ENCODE data around the gene EMP2. TPM values are rescaled to one million over a fixed set of nuclear protein-coding genes. Genes with fewer than 3 reads are reported as not detected.

The EMP2 gene
- total RNA-seq, 1 experiment from 2014 or later, result 14.4 TPM

- Mint-ChIP-seq H3K27me3 (ENCODE audit: low read depth) (no peaks in the 10 kb centered on the region), H3K9me3 (peaks cover 14 to 26% of the 10 kb centered on the region in 2 experiments; a peak in 4 of 5 replicates), H3K4me3 (no peak overlapping the region), H3K4me1 (peaks cover 0 to 4% of the 10 kb centered on the region in 2 experiments; a peak in 2 of 4 replicates), H3K36me3 (ENCODE audit: insufficient read depth in 1 of 3, low read depth in 3 of 3) (peaks cover 16 to 39% (median 23%) of the 10 kb centered on the region in 3 experiments), H3K27ac (no peak overlapping the region)
- no peak overlapping the region for H3K4ac ChIP-seq (ENCODE audit: low read depth, low read length)
- no peaks in the 10 kb centered on the region for H4K20me1 ChIP-seq (ENCODE audit: control insufficient read depth, insufficient read depth, insufficient read length)
- no peak overlapping the region for H3K56ac ChIP-seq (ENCODE audit: insufficient read length, low read depth, low read length)
- H3K9me3 ChIP-seq (ENCODE audit: control insufficient read depth, low read depth, low read length), result no peaks in the 10 kb centered on the region
- no peak overlapping the region for H2BK120ac ChIP-seq (ENCODE audit: low read depth, low read length, poor library complexity, severe bottlenecking)
- H3K23ac ChIP-seq (ENCODE audit: insufficient read length, low read depth, low read length), result no peak overlapping the region
- no peak overlapping the region for H3T11ph ChIP-seq (ENCODE audit: low read length)
- no peak overlapping the region for H2BK15ac ChIP-seq (ENCODE audit: low read depth, low read length)
- no peak overlapping the region for H3K18ac ChIP-seq (ENCODE audit: insufficient read length, low read depth, low read length)
- no peak overlapping the region for H2BK12ac ChIP-seq (ENCODE audit: insufficient read length, low read depth, low read length)
- H2BK5ac ChIP-seq (ENCODE audit: insufficient read length, low read length), result no peak overlapping the region
- no peak overlapping the region for H3K27ac ChIP-seq (ENCODE audit: insufficient read length, low read depth, low read length)
- no peaks in the 10 kb centered on the region for H3K79me2 ChIP-seq (ENCODE audit: insufficient read depth, low read length)
- H2AFZ ChIP-seq (ENCODE audit: low read length), result no peak overlapping the region
- no peak overlapping the region for H4K91ac ChIP-seq (ENCODE audit: insufficient read length, low read depth, low read length)
- H4K8ac ChIP-seq (replicated peaks; ENCODE audit: insufficient read length, low read depth, low read length), result no peak overlapping the region
- TF ChIP-seq, protein P1, sequence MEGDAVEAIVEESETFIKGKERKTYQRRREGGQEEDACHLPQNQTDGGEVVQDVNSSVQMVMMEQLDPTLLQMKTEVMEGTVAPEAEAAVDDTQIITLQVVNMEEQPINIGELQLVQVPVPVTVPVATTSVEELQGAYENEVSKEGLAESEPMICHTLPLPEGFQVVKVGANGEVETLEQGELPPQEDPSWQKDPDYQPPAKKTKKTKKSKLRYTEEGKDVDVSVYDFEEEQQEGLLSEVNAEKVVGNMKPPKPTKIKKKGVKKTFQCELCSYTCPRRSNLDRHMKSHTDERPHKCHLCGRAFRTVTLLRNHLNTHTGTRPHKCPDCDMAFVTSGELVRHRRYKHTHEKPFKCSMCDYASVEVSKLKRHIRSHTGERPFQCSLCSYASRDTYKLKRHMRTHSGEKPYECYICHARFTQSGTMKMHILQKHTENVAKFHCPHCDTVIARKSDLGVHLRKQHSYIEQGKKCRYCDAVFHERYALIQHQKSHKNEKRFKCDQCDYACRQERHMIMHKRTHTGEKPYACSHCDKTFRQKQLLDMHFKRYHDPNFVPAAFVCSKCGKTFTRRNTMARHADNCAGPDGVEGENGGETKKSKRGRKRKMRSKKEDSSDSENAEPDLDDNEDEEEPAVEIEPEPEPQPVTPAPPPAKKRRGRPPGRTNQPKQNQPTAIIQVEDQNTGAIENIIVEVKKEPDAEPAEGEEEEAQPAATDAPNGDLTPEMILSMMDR (conservative IDR thresholded peaks at IDR 0.05), result no peak
- H3K14ac ChIP-seq (ENCODE audit: insufficient read depth, low read length), result no peak overlapping the region
- no peaks in the 10 kb centered on the region for H3K27me3 ChIP-seq (ENCODE audit: insufficient read depth, low read length)
- no peak overlapping the region for H2BK20ac ChIP-seq (ENCODE audit: low read depth, low read length, poor library complexity, severe bottlenecking)
- no peak for DNase-seq
- no peak overlapping the region for H4K5ac ChIP-seq (ENCODE audit: insufficient read length, low read depth, low read length)
- WGBS (ENCODE audit: extremely low coverage, insufficient read length, low lambda C conversion rate), result no CpG with 5 or more reads among the region's 4 CpGs
- no peak overlapping the region for H2AK5ac ChIP-seq (ENCODE audit: insufficient read length, low read length)
- no peak overlapping the region for H3K4me2 ChIP-seq (ENCODE audit: insufficient read depth, insufficient read length, low read length)
- no peak overlapping the region for H3K9ac ChIP-seq (ENCODE audit: extremely low read depth, insufficient read length, low read length)
- H3K4me1 ChIP-seq (ENCODE audit: insufficient read depth, low read length), result no peaks in the 10 kb centered on the region
- no peaks in the 10 kb centered on the region for H3K79me1 ChIP-seq (ENCODE audit: insufficient read depth, low read depth, low read length, poor library complexity, severe bottlenecking)
- no peaks in the 10 kb centered on the region for H3K23me2 ChIP-seq (ENCODE audit: insufficient read length, low read depth, low read length, poor library complexity, severe bottlenecking)
These were observed 95.2 kb downstream of the EMP2 start for GRCh38 chr16:10485159-10485558.

Data from H9 (cell line).